ENCODE data around the gene HCN2. TPM values are rescaled to one million over a fixed set of nuclear protein-coding genes. Genes with fewer than 3 reads are reported as not detected.

Gene HCN2
- total RNA-seq: 1 to 10 TPM; 1.0 to 1.2 TPM

DNA sequence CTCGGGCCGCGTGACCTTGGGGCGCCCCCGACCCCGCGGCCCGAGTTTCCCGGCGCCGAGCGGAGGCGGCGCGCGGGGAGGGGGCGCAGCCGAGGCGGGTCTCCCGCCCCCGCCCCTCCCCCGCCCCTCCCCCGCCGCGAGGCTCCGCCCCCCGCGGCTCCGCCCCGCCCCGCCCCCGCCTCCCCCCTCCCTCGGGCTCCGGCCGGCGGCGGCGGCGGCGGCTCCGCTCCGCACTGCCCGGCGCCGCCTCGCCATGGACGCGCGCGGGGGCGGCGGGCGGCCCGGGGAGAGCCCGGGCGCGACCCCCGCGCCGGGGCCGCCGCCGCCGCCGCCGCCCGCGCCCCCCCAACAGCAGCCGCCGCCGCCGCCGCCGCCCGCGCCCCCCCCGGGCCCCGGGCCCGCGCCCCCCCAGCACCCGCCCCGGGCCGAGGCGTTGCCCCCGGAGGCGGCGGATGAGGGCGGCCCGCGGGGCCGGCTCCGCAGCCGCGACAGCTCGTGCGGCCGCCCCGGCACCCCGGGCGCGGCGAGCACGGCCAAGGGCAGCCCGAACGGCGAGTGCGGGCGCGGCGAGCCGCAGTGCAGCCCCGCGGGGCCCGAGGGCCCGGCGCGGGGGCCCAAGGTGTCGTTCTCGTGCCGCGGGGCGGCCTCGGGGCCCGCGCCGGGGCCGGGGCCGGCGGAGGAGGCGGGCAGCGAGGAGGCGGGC, at the start of gene HCN2:
HCN2 (plus strand) TSS at position 189 of the 703 bp plus-strand sequence; CDS start at position 254, 65 bp downstream.
- DNase-seq: no peak
- Mint-ChIP-seq H3K36me3 (no peaks in the 10 kb centered on the region), H3K27me3 (peaks cover 27% of the 10 kb centered on the region), H3K27ac (no peak within 1 kb of the TSS), H3K4me3 (no peak within 1 kb of the TSS), H3K9me3 (no peaks in the 10 kb centered on the region), H3K4me1 (no peaks in the 10 kb centered on the region)
- no peak for ATAC-seq (ENCODE audit: low read depth)
- POLR2A ChIA-PET: no interaction called here

DNA sequence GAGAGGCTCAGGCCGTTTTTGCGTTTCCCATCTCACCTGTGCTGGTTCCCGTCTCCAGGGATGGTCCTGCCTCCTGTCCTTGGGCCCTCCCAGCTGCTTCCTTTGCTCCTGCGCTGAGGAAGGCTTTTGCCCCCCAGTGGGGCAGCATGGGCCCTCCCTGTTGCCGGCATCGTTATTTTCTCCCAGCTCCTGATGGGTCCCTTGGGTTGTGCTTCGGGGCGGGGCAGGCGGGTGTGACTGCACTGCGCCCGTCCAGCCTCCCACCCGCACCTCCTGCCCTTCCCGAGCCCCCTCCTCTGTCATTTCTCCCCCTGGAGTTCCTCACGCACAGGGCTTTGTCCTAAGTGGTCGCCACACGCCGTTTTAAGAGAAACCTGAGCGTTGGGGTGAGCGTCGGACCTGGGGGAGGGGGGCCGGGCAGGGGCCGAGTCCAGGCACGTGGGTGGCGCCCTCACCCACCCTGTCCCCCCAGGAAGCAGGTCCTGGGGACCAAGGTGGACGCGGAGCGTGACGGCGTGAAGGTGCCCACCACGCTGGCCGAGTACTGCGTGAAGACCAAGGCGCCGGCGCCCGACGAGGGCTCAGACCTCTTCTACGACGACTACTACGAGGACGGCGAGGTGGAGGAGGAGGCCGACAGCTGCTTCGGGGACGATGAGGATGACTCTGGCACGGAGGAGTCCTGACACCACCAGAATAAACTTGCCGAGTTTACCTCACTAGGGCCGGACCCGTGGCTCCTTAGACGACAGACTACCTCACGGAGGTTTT, 48.6 kb upstream of the HCN2 start:
- Mint-ChIP-seq H3K4me3 (no peak overlapping the region), H3K36me3 (peaks cover 4% of the 10 kb centered on the region), H3K27me3 (no peaks in the 10 kb centered on the region), H3K27ac (no peak overlapping the region), H3K9me3 (no peaks in the 10 kb centered on the region), H3K4me1 (peaks cover 20% of the 10 kb centered on the region)
- ATAC-seq (ENCODE audit: low read depth): no peak
- POLR2A ChIA-PET: interaction anchor here (1.9 kb wide), 1 partner anchor 9 kb away, joined by 10 read pairs; no protein-coding TSS in a partner anchor
- DNase-seq: no peak

DNA sequence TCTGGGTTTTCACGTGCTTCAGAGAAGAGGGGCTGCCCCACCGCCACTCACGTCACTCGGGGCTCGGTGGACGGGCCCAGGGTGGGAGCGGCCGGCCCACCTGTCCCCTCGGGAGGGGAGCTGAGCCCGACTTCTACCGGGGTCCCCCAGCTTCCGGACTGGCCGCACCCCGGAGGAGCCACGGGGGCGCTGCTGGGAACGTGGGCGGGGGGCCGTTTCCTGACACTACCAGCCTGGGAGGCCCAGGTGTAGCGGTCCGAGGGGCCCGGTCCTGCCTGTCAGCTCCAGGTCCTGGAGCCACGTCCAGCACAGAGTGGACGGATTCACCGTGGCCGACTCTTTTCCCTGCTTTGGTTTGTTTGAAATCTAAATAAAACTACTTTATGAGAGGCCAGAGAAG, 48.0 kb upstream of the HCN2 start:
- Mint-ChIP-seq H3K36me3 (peaks cover 4% of the 10 kb centered on the region), H3K4me3 (no peak overlapping the region), H3K27ac (no peak overlapping the region), H3K4me1 (peaks cover 20% of the 10 kb centered on the region), H3K9me3 (no peaks in the 10 kb centered on the region), H3K27me3 (no peaks in the 10 kb centered on the region)
- DNase-seq (no peak), ATAC-seq (ENCODE audit: low read depth) (no peak)
- POLR2A ChIA-PET: interaction anchor here (1.1 to 1.9 kb wide), 3 partner anchors 9 to 30 kb away, joined by 3 to 10 read pairs (median 4); no protein-coding TSS in a partner anchor

DNA sequence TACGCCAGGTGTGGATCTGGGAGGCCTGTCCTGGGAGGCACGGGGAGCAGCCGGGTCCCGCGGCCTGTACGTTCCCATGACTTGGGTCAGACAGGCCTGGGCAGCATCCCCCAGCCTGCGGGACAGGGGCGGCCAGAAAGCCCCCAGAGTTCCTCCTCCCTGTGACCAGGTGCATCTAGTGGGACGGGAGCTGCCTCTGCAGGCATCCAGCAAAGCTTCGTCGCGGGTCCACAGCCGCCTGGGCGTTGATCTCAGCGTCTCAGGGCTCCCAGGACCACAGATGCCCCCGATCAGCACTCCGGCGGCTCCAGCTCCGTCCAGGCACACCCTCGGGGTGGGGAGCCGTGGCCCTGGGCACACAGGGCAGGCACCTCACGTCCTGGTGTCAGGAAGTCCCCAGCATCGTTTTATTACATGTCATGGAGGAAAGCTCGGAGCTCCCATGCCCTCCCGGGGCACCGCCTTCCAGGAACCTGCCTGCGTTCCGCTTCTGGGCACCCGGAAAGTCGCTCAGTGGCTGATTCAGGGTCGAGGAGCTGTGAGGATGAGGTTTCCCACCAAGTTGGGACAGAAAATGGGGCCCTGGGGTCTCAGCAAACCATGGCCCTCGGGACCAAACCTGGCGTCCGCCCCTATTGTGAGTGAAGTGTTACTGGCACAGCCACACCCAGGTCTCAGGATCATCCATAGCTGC, 47.4 kb upstream of the HCN2 start:
- H3K27ac Mint-ChIP-seq: no peak overlapping the region
- no peak overlapping the region for H3K4me3 Mint-ChIP-seq
- DNase-seq: no peak
- no peaks in the 10 kb centered on the region for H3K27me3 Mint-ChIP-seq
- H3K9me3 Mint-ChIP-seq: no peaks in the 10 kb centered on the region
- ATAC-seq (ENCODE audit: low read depth): no peak
- POLR2A ChIA-PET: interaction anchor here (1.0 to 1.9 kb wide), 4 partner anchors 10 to 69 kb away, joined by 3 to 10 read pairs (median 4); no protein-coding TSS in a partner anchor
- H3K36me3 Mint-ChIP-seq: peaks cover 4% of the 10 kb centered on the region
- H3K4me1 Mint-ChIP-seq: peaks cover 20% of the 10 kb centered on the region

DNA sequence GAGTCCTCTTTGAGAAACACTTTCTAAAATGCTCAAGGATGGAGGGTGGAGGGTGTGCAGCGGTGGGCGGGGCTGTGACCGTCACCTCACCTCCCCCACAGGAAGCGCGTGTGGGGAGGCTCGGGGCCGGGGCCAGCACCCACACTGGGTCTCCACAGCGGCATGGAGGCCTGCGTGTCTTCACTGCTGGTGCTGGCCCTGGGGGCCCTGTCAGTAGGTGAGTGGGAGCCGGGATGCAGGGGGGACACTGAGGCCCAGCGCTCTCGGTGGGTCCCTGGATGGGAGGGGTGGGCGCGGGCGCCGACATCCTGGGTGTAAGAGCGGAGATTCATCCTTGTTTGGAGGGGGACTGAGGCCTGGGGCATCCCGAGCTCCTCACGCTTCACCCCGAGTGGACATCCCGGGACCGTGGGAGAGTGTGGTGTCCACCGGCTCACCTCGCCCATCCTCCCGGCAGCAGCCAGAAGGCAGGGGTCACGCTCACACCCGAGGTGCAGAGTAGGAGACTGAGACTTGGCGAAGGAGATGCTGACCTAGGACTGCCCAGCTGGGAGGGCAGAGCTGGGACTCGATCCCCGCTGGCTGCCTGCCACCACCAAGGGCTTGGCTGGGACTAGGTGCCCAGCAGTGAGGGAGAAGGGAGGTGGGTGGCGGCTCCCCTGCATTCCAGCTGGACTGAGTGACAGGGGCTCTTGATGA, 45.6 kb upstream of the HCN2 start, which contains the start of gene GZMM:
GZMM (plus strand) TSS at position 144 of the 699 bp plus-strand sequence; CDS start at position 163, 19 bp downstream.
- Mint-ChIP-seq H3K4me3 (peak within 1 kb of the TSS; percentile 92), H3K9me3 (no peaks in the 10 kb centered on the region), H3K27me3 (no peaks in the 10 kb centered on the region), H3K36me3 (peaks cover 3% of the 10 kb centered on the region), H3K4me1 (peaks cover 23% of the 10 kb centered on the region), H3K27ac (peak within 1 kb of the TSS; percentile 96)
- peak; percentile 84 for DNase-seq
- POLR2A ChIA-PET: interaction anchor here (1.0 to 2.6 kb wide), 3 partner anchors 10 to 29 kb away, joined by 4 to 19 read pairs (median 6); partner anchors contain the start of genes BSG and CDC34
- ATAC-seq (ENCODE audit: low read depth): peak; percentile 88

DNA sequence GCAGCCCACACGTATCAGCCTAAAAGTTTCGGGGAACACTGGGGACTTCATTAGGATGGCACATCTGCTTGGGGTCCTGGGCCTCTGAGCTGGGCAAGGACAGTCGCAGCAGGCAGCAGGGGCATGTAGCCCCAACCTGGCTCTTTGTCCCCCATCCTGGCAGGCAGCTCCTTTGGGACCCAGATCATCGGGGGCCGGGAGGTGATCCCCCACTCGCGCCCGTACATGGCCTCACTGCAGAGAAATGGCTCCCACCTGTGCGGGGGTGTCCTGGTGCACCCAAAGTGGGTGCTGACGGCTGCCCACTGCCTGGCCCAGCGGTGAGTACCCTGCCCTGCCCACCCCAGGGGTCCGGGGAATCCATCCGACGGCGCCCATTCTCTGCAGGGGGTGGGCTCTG, 42.6 kb upstream of the HCN2 start:
- H3K4me3 Mint-ChIP-seq: no peak overlapping the region
- DNase-seq: no peak
- no peaks in the 10 kb centered on the region for H3K27me3 Mint-ChIP-seq
- peaks cover 23% of the 10 kb centered on the region for H3K4me1 Mint-ChIP-seq
- H3K9me3 Mint-ChIP-seq: no peaks in the 10 kb centered on the region
- peaks cover 3% of the 10 kb centered on the region for H3K36me3 Mint-ChIP-seq
- POLR2A ChIA-PET: interaction anchor here (1.2 kb wide), 1 partner anchor 36 kb away, joined by 6 read pairs; no protein-coding TSS in a partner anchor
- ATAC-seq (ENCODE audit: low read depth): no peak
- H3K27ac Mint-ChIP-seq: no peak overlapping the region

DNA sequence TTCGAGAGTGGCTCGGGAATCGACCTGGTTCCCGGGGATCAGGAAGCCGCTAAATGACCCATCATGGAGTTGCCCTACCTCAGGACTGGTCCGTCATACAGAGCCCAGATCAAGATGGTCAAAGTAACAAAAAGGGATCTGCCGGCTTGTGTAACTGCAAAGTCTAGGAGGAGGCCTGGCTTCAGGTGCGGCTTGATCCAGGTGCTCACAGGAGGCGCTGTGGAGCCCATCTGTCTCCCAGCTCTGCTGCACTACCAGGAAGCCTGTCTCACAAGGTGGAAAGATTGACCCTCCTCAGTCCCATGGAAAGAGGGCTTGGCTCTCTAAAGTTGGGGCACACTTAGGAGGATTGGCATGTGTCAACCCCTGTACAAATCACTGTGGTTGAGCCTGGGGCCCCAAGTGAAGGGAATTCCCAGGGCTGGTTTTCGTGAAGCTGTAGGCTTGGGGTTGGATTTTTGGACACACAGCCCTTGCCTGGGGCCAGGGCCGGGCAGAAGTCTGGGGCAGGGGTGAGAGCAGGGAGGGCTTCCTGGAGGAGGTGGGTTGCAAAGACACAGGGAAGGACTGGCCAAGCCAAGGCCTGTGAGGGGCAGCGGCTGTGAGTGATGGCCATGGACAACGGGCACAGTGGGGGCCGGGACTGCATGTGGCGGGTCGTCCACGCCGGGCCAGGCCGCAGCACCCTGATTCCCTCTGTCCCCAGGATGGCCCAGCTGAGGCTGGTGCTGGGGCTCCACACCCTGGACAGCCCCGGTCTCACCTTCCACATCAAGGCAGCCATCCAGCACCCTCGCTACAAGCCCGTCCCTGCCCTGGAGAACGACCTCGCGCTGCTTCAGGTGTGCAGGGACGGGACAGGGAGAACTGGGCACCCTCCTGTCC, 41.6 kb upstream of the HCN2 start:
- DNase-seq: no peak
- Mint-ChIP-seq H3K36me3 (peaks cover 3% of the 10 kb centered on the region), H3K4me1 (peaks cover 23% of the 10 kb centered on the region), H3K27me3 (no peaks in the 10 kb centered on the region), H3K9me3 (no peaks in the 10 kb centered on the region), H3K27ac (no peak overlapping the region), H3K4me3 (no peak overlapping the region)
- no peak for ATAC-seq (ENCODE audit: low read depth)
- POLR2A ChIA-PET: no interaction called here

DNA sequence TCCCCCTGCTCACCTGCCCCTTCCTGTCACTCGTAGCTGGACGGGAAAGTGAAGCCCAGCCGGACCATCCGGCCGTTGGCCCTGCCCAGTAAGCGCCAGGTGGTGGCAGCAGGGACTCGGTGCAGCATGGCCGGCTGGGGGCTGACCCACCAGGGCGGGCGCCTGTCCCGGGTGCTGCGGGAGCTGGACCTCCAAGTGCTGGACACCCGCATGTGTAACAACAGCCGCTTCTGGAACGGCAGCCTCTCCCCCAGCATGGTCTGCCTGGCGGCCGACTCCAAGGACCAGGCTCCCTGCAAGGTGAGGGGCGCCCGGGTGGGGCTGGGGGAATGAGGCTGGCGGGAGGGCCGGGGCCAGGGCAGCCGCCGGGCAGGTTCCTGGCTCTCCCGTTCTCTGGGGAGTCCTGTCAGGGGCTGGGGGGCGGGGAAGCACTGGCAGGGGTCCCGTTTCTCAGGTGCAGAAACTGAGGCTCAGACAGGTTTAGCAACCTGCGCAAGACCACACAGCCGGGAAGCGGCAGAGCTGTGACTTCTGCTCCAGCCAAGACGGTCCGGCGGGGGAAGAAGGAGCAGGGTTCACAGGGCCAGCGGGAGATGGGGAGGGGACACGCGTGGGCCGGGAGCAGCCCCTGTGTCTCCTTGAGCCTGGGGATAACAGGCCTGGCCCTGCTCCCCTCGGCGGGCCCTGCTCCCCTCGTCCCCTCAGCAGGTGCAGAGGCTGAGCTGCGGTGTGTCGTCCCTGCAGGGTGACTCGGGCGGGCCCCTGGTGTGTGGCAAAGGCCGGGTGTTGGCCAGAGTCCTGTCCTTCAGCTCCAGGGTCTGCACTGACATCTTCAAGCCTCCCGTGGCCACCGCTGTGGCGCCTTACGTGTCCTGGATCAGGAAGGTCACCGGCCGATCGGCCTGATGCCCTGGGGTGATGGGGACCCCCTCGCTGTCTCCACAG, 40.5 kb upstream of the HCN2 start:
- POLR2A ChIA-PET: no interaction called here
- Mint-ChIP-seq H3K27me3 (no peaks in the 10 kb centered on the region), H3K4me1 (peaks cover 12% of the 10 kb centered on the region), H3K4me3 (no peak overlapping the region), H3K9me3 (no peaks in the 10 kb centered on the region), H3K36me3 (peaks cover 1% of the 10 kb centered on the region), H3K27ac (no peak overlapping the region)
- DNase-seq (no peak), ATAC-seq (ENCODE audit: low read depth) (no peak)

DNA sequence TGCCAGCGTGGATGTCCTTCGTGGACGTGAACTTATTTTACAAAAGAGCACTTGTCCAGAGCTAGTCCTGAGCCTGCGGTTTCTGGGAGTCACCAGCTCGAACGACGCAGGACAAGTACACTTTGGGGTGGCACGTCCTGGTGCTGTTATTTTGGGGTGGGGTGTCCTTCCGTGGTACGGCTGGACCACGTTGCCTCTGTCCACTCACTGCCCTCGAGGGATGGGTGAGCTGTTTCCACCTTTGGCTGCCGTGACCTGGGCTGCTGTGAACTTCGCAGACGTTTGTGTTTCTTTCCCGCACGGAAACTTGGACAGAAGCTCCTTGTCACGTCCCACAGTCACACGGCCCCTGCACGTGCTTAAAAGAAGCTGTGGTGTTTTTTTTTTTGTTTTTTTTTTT, 34.9 kb upstream of the HCN2 start:
- H3K9me3 Mint-ChIP-seq: no peaks in the 10 kb centered on the region
- no peak overlapping the region for H3K4me3 Mint-ChIP-seq
- DNase-seq (no peak), ATAC-seq (ENCODE audit: low read depth) (no peak)
- no peaks in the 10 kb centered on the region for H3K4me1 Mint-ChIP-seq
- no peak overlapping the region for H3K27ac Mint-ChIP-seq
- POLR2A ChIA-PET: interaction anchor here (0.7 kb wide), 1 partner anchor 519 kb away, joined by 3 read pairs; no protein-coding TSS in a partner anchor
- no peaks in the 10 kb centered on the region for H3K27me3 Mint-ChIP-seq
- no peaks in the 10 kb centered on the region for H3K36me3 Mint-ChIP-seq

DNA sequence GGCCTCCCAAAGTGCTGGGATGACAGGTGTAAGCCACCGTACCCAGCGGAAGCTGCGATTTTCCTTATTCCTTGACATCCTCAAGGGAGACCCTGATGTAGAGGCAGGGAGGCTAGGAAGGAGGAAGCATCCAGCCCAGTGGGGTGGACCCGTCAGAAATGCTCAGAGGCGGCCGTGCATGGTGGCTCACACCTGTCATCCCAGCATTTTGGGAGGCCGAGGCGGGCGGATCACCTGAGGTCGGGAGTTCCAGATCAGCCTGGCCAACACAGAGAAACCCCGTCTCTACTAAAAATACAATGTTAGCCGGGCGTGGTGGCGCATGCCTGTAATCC, 34.2 kb upstream of the HCN2 start:
- Mint-ChIP-seq H3K4me1 (no peaks in the 10 kb centered on the region), H3K36me3 (no peaks in the 10 kb centered on the region), H3K27ac (no peak overlapping the region), H3K9me3 (no peaks in the 10 kb centered on the region), H3K4me3 (no peak overlapping the region), H3K27me3 (no peaks in the 10 kb centered on the region)
- DNase-seq: no peak
- POLR2A ChIA-PET: no interaction called here
- ATAC-seq (ENCODE audit: low read depth): no peak

DNA sequence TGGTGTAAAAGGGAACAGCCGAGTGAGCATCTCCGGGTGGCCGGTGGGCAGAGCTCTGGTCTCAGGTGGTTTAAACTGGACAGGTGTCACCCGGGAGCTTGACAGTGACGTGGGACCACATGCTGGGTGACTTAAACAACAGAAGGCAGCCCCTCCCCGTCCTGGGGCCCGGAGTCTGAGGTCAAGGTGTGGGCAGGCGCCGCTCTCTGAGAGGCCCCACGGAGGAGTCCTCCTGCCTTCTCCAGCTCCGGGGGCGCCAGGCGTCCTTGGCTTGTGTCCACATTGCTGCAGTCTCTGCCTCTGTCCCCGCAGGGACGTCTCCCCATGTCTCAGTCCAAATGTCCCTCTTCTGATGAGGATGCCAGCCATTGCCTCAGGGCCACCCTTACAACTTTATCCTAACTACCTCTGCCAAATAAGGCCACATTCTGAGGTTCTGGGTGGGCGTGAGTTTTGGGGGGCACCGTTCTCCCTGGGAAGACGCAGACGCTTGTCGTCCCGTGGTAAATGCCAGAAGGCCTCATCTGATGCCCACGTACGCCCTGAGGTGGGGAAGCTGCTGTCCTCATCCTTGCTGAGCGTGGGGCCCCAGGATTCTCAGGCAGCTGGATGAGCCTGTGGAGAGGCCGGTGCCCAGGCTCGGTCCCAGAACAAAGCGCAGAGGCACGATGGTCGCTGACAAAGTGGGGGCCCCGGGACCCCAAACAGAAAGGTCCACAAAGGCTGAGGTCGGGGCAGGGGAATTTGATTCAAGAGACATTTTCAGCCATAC, 32.9 kb upstream of the HCN2 start:
- no peak for DNase-seq
- Mint-ChIP-seq H3K36me3 (no peaks in the 10 kb centered on the region), H3K9me3 (no peaks in the 10 kb centered on the region), H3K4me1 (no peaks in the 10 kb centered on the region), H3K27ac (no peak overlapping the region), H3K27me3 (no peaks in the 10 kb centered on the region), H3K4me3 (no peak overlapping the region)
- POLR2A ChIA-PET: no interaction called here
- ATAC-seq (ENCODE audit: low read depth): no peak

Data from activated naive CD8-positive, alpha-beta T cell treated with anti-CD3 and anti-CD28 coated beads, Interleukin-2, amount 10 ng/mL, durations not matched to agents 7 days and 5 days (primary cell).